Breast epithelium (tissue), 3 donors: ENCODE results near the gene CYP2A6.

Experiments used
- POLR2A ChIP-seq: fragments of 450-650 bp; IDR thresholded peaks from one replicate; pipeline ENCODE4 v1.6.1; 2016; ENCODE audit warnings: antibody characterized with exemption, mild to moderate bottlenecking, moderate library complexity
- TF ChIP-seq, protein P1 (sequence below), 3 donors: fragments of 450-650 bp; IDR thresholded peaks; one replicate each; pipeline ENCODE4 v1.5.1; 2016 to 2017; ENCODE audit warnings: antibody characterized with exemption in 3 of 3, mild to moderate bottlenecking in 3 of 3, moderate library complexity in 3 of 3

DNA sequence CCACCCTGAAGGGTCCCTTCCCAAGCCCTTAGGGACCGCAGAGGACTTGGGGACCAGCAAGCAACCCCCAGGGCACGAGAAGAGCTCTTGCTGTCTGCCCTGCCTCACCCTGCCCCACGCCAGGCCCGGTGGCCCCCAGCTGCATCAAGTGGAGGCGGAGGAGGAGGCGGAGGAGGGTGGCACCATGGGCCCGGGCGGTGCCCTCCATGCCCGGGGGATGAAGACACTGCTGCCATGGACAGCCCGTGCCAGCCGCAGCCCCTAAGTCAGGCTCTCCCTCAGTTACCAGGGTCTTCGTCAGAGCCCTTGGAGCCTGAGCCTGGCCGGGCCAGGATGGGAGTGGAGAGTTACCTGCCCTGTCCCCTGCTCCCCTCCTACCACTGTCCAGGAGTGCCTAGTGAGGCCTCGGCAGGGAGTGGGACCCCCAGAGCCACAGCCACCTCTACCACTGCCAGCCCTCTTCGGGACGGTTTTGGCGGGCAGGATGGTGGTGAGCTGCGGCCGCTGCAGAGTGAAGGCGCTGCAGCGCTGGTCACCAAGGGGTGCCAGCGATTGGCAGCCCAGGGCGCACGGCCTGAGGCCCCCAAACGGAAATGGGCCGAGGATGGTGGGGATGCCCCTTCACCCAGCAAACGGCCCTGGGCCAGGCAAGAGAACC is 49.8 kb downstream of the CYP2A6 start:
- TF ChIP-seq, protein P1, sequence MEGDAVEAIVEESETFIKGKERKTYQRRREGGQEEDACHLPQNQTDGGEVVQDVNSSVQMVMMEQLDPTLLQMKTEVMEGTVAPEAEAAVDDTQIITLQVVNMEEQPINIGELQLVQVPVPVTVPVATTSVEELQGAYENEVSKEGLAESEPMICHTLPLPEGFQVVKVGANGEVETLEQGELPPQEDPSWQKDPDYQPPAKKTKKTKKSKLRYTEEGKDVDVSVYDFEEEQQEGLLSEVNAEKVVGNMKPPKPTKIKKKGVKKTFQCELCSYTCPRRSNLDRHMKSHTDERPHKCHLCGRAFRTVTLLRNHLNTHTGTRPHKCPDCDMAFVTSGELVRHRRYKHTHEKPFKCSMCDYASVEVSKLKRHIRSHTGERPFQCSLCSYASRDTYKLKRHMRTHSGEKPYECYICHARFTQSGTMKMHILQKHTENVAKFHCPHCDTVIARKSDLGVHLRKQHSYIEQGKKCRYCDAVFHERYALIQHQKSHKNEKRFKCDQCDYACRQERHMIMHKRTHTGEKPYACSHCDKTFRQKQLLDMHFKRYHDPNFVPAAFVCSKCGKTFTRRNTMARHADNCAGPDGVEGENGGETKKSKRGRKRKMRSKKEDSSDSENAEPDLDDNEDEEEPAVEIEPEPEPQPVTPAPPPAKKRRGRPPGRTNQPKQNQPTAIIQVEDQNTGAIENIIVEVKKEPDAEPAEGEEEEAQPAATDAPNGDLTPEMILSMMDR (IDR thresholded peaks at IDR 0.05) = no peak
- no peak for TF ChIP-seq POLR2A
